HG03280 (cell line): ENCODE results near the gene ELP6.
A peak's percentile ranks its signal among the peaks of the same experiment; 100 is the strongest.

Experiments used
- ATAC-seq: cut with Tn5 transposase; IDR thresholded peaks from one replicate; pipeline ENCODE4 v1.9.1; 2021; ENCODE audit warnings: mild to moderate bottlenecking, moderate library complexity; ENCODE audit not compliant: unreplicated experiment

ELP6 gene, protein sequence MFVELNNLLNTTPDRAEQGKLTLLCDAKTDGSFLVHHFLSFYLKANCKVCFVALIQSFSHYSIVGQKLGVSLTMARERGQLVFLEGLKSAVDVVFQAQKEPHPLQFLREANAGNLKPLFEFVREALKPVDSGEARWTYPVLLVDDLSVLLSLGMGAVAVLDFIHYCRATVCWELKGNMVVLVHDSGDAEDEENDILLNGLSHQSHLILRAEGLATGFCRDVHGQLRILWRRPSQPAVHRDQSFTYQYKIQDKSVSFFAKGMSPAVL

GRCh38 chr3:47513125-47513929 is at the start of gene ELP6:
TSS of gene ELP6 (minus strand) at chr3:47513712. CDS start at chr3:47513590, 122 bp downstream.
- ATAC-seq, result peak; percentile 94

- ATAC-seq, result no peak
These were observed 42.8 kb upstream of the ELP6 start for GRCh38 chr3:47556351-47556750.

- no peak for ATAC-seq
These were observed 40.8 kb upstream of the ELP6 start for GRCh38 chr3:47554335-47554734.

- ATAC-seq, result no peak
These were observed 39.9 kb upstream of the ELP6 start for GRCh38 chr3:47553407-47553806.

DNA sequence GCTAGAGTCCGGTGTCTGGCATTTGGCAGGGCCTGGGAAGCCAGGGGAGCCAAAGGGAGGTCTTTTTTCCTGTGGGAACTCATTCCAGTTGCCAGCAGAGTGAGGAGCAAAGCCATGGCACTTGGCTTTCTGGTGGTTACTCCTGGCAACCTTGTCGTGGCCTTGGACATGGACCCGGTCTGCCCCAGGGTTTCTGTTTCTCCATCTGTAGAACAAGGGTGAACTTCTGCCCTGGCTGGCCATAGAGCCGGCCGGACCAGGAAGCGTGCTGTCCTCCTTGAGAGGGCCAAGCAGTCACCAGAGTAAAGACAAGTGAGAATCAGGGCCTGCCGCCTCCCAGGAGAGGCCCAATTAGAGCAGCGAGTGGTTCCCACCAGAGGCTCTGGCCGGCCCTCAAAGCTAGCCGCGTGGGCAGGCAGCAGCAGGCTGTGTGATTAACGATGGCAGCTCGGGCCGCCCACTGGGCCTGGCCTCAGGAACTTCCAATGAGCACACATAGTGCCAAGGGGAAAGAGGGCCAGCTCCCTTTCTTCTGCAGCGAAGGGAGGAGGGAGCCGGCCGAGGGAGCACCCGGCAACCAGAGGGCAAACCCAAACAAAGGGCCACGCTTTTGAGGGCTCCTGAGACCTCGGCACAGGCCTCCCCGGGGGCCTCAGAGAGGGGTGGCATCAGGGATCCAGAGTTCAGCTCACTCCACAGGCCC is 29.1 kb upstream of the ELP6 start:
- ATAC-seq, result no peak

- no peak for ATAC-seq
These were observed 28.1 kb upstream of the ELP6 start for GRCh38 chr3:47541583-47542108.

GRCh38 chr3:47540281-47540680 is 26.8 kb upstream of the ELP6 start:
- ATAC-seq, result no peak

- ATAC-seq, result no peak
These were observed 23.5 kb upstream of the ELP6 start for GRCh38 chr3:47536967-47537366.

GRCh38 chr3:47536221-47536891 is 22.8 kb upstream of the ELP6 start:
- no peak for ATAC-seq

DNA sequence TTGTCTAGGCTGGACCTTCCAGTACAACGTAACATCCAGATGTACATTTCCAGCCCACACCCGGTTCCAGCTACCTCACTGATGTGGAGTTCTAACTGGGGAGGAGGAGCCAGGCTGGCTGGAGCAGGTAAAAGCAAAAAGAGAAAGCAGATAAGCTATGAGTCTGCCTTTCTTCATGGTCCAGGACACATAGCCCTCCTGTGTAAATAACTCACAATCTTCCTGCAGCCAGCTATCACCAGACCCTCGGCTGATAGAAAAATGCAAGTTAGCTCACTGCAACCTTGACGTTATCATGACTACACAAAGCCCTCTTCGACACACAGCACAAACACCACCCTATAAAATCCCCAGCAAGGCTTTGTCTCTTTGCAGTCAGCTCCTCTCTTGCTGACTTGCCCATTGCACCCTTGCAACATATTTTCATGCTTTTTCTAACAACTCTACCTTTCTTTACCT is 20.5 kb upstream of the ELP6 start:
- no peak for ATAC-seq

DNA sequence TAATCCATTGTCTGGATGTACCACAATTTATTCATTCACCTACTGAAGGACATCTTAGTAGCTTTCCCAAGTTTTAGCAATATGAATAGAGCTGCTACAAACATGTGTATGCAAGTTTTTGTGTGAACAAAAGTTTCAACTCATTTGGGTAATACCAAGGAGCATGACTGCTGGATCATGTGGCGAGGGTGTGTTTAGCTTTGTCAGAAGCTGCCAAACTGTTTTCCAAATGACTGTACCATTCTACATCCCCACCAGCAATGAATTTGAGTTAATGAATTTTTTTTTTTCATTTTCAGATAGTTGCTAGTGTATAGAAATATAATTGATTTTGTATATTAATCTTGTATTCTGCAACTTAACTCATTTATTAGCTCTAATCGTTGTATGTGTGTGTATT is 20.0 kb upstream of the ELP6 start:
- ATAC-seq, result no peak

- no peak for ATAC-seq
These were observed 14.6 kb upstream of the ELP6 start for GRCh38 chr3:47527952-47528725.

DNA sequence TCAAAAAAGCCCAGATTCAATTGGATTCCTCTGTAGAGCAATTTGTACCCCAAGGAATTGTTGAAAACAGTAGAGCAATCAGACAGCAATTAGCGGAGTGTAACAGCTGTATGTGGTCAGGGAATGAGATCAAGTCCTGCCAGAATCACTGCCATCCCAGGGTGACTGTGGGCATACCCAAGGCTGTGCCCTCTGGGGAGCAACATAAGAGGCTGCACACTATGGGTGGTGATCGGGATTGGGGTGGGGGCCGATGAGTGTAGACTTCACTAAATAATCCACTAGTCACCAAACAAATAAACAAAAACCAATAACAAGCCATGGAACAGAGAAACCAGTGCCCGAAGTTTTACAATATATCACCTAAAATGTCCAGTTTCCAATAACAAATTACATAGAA is 12.1 kb upstream of the ELP6 start:
- no peak for ATAC-seq

GRCh38 chr3:47523310-47524073 is 10.0 kb upstream of the ELP6 start:
- no peak for ATAC-seq

DNA sequence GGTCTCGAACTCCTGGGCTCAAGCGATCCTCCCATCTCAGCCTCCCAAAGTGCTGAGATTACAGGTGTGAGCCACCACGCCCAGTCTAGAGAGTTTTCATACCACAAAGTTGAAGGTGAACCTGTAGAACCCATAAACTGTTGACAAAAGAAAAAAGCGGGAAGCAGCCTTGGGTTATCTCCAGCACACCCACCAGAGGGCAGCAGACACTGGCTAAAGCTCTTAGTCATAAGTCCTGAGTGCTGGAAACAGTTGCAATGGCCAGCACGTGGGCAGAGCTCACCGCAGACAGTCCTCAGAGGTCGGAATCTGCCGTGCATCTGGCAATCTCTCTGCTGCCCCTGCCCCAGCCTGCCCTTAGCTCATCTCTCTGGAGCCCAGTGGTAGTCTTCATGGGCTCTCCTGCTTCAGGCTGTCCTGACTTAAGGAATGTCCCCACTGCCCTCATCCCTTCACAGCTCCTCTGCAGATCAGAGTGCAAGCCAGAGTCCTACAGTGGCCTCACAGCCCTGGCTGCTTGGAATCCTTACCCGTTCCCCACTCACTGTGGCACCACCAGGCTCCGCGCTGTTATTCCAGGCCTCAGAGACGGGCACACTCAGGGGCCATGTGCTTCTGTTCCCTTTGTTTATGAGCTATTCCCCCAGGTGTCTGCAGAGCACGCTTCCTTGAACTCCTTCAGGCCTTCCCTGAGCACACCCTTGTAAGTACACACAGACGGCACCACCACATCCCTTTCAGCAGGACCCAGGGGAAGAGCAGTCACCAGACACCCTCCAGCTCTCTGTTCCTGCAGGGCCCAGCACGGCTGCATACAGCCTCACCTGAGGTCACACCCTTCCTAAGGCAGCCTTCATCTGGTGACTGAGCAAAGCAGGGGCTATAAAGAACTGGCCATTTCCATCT is 8.8 kb upstream of the ELP6 start:
- peak; percentile 79 for ATAC-seq

GRCh38 chr3:47520756-47521155 is 7.2 kb upstream of the ELP6 start:
- no peak for ATAC-seq

DNA sequence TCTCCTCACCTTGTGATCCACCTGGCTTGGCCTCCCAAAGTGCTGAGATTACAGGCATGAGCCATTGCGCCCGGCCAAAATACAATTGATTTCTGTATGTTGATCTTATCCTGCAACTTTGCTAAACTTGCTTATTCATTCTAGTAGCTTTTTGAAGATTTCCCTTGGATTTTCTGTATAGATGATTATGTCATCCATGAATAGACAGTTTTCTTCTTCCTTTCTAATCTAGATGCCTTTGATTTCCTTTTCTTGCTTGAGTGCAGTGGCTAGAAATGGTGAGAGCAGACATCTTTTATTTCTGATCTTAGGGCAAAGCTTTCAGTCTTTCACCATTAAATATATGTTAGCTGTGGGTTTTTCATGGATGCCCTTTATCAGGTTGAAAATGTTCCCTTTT is 4.4 kb upstream of the ELP6 start:
- no peak for ATAC-seq

GRCh38 chr3:47515864-47516319 is 2.4 kb upstream of the ELP6 start:
- no peak for ATAC-seq
